Epithelial cell of proximal tubule (primary cell): ENCODE results near the gene ST6GAL2. TPM values are rescaled to one million over a fixed set of nuclear protein-coding genes. Genes with fewer than 3 reads are reported as not detected.

Experiments used
- DNase-seq: peaks from one replicate; pipeline ENCODE4 v3.0.0-alpha.2; 2011; ENCODE audit warnings: low read depth
- H3K4me3 ChIP-seq: 2 replicates; pipeline ENCODE4 v1.5.1; 2011; ENCODE audit warnings: low read depth, mild to moderate bottlenecking, low read length
- CTCF ChIP-seq: conservative IDR thresholded peaks from 2 replicates; pipeline ENCODE4 v1.5.1; 2012; ENCODE audit warnings: low read depth, mild to moderate bottlenecking, low read length
- total RNA-seq: library from RNA; depleted of rRNA; stranded (reverse); fragments of >200 nt; gene quantifications from 2 replicates; pipeline ENCODE4 v1.2.3, GENCODE V29; 2015

Gene ST6GAL2
- total RNA-seq, 1 donor from 2014 or later: 0.23 TPM

- no peak overlapping the region for H3K4me3 ChIP-seq
- peak; percentile 24 for TF ChIP-seq CTCF
- no peak for DNase-seq
Observed at GRCh38 chr2:106882673-106883072, 3.3 kb downstream of the ST6GAL2 start.

- no peak for DNase-seq
- no peak overlapping the region for H3K4me3 ChIP-seq
- no peak for TF ChIP-seq CTCF
Observed at GRCh38 chr2:106878206-106878605, 7.8 kb downstream of the ST6GAL2 start.

GRCh38 chr2:106876699-106877098 is 9.3 kb downstream of the ST6GAL2 start:
- no peak for TF ChIP-seq CTCF
- no peak for DNase-seq
- no peak overlapping the region for H3K4me3 ChIP-seq

GRCh38 chr2:106869512-106870275 is 16.3 kb downstream of the ST6GAL2 start:
- H3K4me3 ChIP-seq: no peak overlapping the region
- no peak for TF ChIP-seq CTCF
- DNase-seq: no peak

- no peak for DNase-seq
- peak; percentile 42 for TF ChIP-seq CTCF
- H3K4me3 ChIP-seq: no peak overlapping the region
Observed at GRCh38 chr2:106868275-106868674, 17.7 kb downstream of the ST6GAL2 start.

- no peak overlapping the region for H3K4me3 ChIP-seq
- TF ChIP-seq CTCF: no peak
Observed at GRCh38 chr2:106867196-106867953, 18.6 kb downstream of the ST6GAL2 start.

More at GRCh38 chr2:106867196-106867953, 18.6 kb downstream of the ST6GAL2 start:
- no peak for DNase-seq
